ENCODE data around the gene PHLDB3.
A peak's percentile ranks its signal among the peaks of the same experiment; 100 is the strongest.

PHLDB3 gene

DNA sequence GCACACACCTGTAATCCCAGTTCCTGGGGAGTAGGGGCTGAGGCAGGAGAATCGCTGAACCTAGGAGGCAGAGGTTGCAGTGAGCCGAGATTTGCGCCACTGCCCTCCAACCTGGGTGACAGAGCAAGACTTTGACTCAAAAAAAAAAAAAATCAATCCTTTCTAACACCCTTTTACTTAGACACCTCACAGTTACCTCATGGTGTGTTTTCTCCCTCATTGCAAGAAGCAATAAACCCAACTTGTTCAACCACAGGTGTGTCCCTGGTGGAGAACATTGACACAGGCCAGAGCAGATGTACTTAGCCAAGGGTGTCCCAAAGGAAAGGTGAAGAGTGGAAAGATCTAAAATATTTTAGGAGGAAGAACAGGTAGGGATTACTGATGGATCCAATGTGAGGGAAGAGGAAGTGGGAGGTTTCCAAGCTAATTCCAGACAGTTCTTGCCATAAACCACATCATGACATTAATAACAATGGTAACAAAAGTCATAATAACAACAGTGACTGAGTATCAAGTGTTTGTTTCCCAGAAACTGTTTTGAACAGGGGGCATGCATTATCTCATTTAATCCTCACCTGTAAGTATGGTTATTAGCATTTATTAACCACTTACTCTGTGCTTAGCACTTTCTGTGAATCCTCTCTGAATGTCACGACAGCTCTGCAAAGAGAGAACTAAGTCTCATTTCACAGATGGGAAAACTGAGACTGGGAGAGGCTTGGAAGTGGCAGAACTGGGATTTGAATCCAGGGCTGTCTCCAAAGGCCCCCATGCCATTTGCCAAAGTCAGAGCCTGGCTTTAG is 36.0 kb downstream of the PHLDB3 start:
- DNase-seq: no peak
- Histone ChIP-seq H3K4me3 (ENCODE audit: low read depth, low read length) (no peak overlapping the region), H3K27ac (no peak overlapping the region), H3K36me3 (no peaks in the 10 kb centered on the region), H3K9me3 (ENCODE audit: severe bottlenecking) (no peaks in the 10 kb centered on the region), H3K27me3 (ENCODE audit: insufficient read depth, low read depth, severe bottlenecking) (no peaks in the 10 kb centered on the region)
- TF ChIP-seq, protein P1, sequence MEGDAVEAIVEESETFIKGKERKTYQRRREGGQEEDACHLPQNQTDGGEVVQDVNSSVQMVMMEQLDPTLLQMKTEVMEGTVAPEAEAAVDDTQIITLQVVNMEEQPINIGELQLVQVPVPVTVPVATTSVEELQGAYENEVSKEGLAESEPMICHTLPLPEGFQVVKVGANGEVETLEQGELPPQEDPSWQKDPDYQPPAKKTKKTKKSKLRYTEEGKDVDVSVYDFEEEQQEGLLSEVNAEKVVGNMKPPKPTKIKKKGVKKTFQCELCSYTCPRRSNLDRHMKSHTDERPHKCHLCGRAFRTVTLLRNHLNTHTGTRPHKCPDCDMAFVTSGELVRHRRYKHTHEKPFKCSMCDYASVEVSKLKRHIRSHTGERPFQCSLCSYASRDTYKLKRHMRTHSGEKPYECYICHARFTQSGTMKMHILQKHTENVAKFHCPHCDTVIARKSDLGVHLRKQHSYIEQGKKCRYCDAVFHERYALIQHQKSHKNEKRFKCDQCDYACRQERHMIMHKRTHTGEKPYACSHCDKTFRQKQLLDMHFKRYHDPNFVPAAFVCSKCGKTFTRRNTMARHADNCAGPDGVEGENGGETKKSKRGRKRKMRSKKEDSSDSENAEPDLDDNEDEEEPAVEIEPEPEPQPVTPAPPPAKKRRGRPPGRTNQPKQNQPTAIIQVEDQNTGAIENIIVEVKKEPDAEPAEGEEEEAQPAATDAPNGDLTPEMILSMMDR (IDR thresholded peaks at IDR 0.05; ENCODE audit: low read depth, low read length): no peak

DNA sequence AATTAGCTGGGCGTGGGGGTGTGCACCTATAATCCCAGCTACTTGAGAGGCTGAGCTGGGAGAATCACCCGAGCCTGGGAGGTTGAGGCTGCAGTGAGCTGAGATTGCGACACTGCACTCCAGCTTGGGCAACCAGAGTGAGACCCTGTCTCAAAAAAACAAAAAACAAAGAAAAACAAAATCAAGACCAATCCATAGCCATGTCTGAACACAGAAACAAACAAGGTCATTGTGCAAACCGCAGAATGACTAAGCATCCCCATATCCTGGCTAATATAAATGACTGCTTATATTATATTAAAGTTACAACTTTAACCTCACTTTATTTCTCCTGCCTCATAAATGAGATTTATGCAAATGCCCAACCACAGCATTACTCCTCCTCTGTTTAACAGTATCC is 36.8 kb downstream of the PHLDB3 start:
- no peak overlapping the region for H3K27ac ChIP-seq
- no peak overlapping the region for H3K4me3 ChIP-seq (ENCODE audit: low read depth, low read length)
- no peak for DNase-seq
- TF ChIP-seq, protein P1 (IDR thresholded peaks at IDR 0.05; ENCODE audit: low read depth, low read length): no peak
- H3K36me3 ChIP-seq: no peaks in the 10 kb centered on the region
- no peaks in the 10 kb centered on the region for H3K9me3 ChIP-seq (ENCODE audit: severe bottlenecking)
- H3K27me3 ChIP-seq (ENCODE audit: insufficient read depth, low read depth, severe bottlenecking): no peaks in the 10 kb centered on the region

DNA sequence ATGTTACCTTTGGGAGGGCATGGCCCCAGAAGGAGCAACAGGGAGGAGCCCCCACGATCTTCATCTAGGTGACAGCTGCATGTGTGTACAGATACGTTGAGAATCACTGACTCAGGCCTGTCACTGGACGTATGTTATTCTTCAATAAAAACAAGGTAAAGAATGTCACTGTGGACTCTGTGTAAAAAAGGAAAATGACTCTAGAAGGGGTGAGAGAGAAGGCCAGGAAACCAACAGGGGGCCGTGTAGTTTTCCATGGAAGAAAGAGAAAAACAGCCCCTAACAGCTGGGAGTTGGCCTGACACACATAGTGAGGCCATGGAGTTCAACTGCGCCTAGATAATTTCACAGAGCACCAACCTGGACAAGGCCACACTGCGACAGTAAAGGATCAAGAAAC is 37.3 kb downstream of the PHLDB3 start:
- H3K9me3 ChIP-seq (ENCODE audit: severe bottlenecking): no peaks in the 10 kb centered on the region
- no peak for DNase-seq
- no peak overlapping the region for H3K27ac ChIP-seq
- TF ChIP-seq, protein P1 (IDR thresholded peaks at IDR 0.05; ENCODE audit: low read depth, low read length): no peak
- no peaks in the 10 kb centered on the region for H3K36me3 ChIP-seq
- no peaks in the 10 kb centered on the region for H3K27me3 ChIP-seq (ENCODE audit: insufficient read depth, low read depth, severe bottlenecking)
- no peak overlapping the region for H3K4me3 ChIP-seq (ENCODE audit: low read depth, low read length)

DNA sequence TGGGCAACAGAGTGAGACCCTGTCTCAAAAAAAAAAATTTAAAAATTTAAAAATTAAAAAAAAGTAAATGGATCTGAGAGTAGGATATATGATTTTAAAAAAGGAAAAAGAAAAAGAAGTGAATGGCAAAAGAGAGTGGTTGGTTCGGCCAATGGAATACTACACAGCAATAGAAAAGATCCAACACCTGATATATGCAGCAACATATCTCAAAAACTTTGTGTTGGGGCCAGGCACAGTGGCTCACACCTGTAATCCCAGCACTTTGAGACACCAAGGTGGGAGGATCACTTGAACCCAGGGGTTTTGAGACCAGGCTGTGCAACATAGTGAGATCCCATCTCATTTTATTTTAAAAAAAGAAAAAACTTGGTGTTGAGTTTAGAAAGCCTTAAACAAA is 37.8 kb downstream of the PHLDB3 start:
- TF ChIP-seq, protein P1 (IDR thresholded peaks at IDR 0.05; ENCODE audit: low read depth, low read length): no peak

DNA sequence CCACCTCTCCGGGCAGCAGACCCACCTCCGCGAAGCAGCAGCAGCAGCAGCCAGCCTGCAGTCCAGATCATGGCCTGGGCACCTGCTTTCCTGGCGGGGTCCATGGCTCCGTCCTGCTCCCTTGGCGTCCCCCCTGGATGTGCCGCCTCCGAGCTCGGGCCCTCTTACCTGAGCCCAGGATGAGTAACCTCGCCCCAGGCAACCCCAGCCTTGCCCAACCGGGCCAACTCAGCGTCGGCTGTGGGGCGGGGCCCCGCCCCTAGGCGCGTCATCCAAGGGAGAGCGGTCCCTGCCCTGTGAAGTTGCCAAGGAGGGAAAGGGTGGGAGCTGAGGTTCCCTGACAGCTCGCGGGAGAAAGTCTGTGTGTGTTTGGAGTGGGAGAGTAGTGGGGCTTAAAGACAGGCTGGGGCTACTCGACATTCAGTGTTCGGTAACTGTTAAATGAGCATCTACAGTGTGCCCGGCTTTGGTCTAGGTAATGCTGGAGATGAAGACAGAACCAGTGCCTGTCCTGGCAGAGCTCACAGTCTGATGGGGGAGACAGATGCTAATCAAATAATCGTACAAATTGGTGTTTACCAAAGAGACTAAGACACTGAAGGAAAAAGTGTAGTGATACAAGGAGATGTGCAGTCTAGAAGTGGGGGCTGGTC is 39.0 kb downstream of the PHLDB3 start, which contains the start of gene LYPD3:
LYPD3 (minus strand) TSS at position 141 of the 653 bp plus-strand sequence; CDS start at position 104, 37 bp downstream.
- Histone ChIP-seq H3K36me3 (no peaks in the 10 kb centered on the region), H3K4me3 (ENCODE audit: low read depth, low read length) (peak within 1 kb of the TSS; percentile 70), H3K9me3 (ENCODE audit: severe bottlenecking) (no peaks in the 10 kb centered on the region), H3K27ac (no peak within 1 kb of the TSS), H3K27me3 (ENCODE audit: insufficient read depth, low read depth, severe bottlenecking) (no peaks in the 10 kb centered on the region)
- TF ChIP-seq, protein P1 (IDR thresholded peaks at IDR 0.05; ENCODE audit: low read depth, low read length): no peak
- DNase-seq: no peak

More for the DNA sequence above, 37.8 kb downstream of the PHLDB3 start:
- Histone ChIP-seq H3K27ac (no peak overlapping the region), H3K27me3 (ENCODE audit: insufficient read depth, low read depth, severe bottlenecking) (no peaks in the 10 kb centered on the region), H3K4me3 (ENCODE audit: low read depth, low read length) (no peak overlapping the region), H3K36me3 (no peaks in the 10 kb centered on the region), H3K9me3 (ENCODE audit: severe bottlenecking) (no peaks in the 10 kb centered on the region)
- no peak for DNase-seq
